22Rv1 (cell line): Measurements from ENCODE around the gene C20orf173.

Experiments used
- H3K27ac ChIP-seq: fragments of 450-650 bp; 2 replicates; pipeline ENCODE4 v1.5.1; 2017
- CTCF ChIP-seq: fragments of 450-650 bp; IDR thresholded peaks from 2 replicates; pipeline ENCODE4 v1.5.1; 2017; ENCODE audit warnings: mild to moderate bottlenecking
- ZFX ChIP-seq: fragments of 450-650 bp; IDR thresholded peaks from 2 replicates; pipeline ENCODE4 v1.6.1; 2017; ENCODE audit warnings: antibody characterized with exemption, borderline replicate concordance

Gene C20orf173

GRCh38 chr20:35529552-35529951 lies at the start of gene C20orf173:
C20orf173 (minus strand) TSS chr20:35529652; CDS start chr20:35529373, 279 bp downstream.
- TF ChIP-seq CTCF (no peak), ZFX (no peak)
- H3K27ac ChIP-seq: no peak within 1 kb of the TSS

- TF ChIP-seq CTCF: no peak
- TF ChIP-seq ZFX: no peak
- H3K27ac ChIP-seq: no peak overlapping the region
Observed at GRCh38 chr20:35579196-35579595, 49.7 kb upstream of the C20orf173 start.

GRCh38 chr20:35578469-35578868 lies 49.0 kb upstream of the C20orf173 start:
- no peak for TF ChIP-seq ZFX
- TF ChIP-seq CTCF: no peak
- H3K27ac ChIP-seq: no peak overlapping the region

GRCh38 chr20:35576816-35577215 lies 47.4 kb upstream of the C20orf173 start:
- no peak overlapping the region for H3K27ac ChIP-seq
- TF ChIP-seq ZFX: no peak

- TF ChIP-seq ZFX (no peak), CTCF (no peak)
- no peak overlapping the region for H3K27ac ChIP-seq
Observed at GRCh38 chr20:35575958-35576357, 46.5 kb upstream of the C20orf173 start.

GRCh38 chr20:35572838-35573237 lies 43.4 kb upstream of the C20orf173 start:
- H3K27ac ChIP-seq: no peak overlapping the region
- TF ChIP-seq ZFX (no peak), CTCF (no peak)

- H3K27ac ChIP-seq: no peak overlapping the region
- TF ChIP-seq CTCF: no peak
- TF ChIP-seq ZFX: no peak
Observed at GRCh38 chr20:35571555-35571954, 42.1 kb upstream of the C20orf173 start.

- no peak for TF ChIP-seq ZFX
- peak; percentile 27 for TF ChIP-seq CTCF
Observed at GRCh38 chr20:35568645-35569044, 39.2 kb upstream of the C20orf173 start.

More at GRCh38 chr20:35568645-35569044, 39.2 kb upstream of the C20orf173 start:
- no peak overlapping the region for H3K27ac ChIP-seq
